ENCODE measurements around the gene SETDB1.

Gene SETDB1

DNA sequence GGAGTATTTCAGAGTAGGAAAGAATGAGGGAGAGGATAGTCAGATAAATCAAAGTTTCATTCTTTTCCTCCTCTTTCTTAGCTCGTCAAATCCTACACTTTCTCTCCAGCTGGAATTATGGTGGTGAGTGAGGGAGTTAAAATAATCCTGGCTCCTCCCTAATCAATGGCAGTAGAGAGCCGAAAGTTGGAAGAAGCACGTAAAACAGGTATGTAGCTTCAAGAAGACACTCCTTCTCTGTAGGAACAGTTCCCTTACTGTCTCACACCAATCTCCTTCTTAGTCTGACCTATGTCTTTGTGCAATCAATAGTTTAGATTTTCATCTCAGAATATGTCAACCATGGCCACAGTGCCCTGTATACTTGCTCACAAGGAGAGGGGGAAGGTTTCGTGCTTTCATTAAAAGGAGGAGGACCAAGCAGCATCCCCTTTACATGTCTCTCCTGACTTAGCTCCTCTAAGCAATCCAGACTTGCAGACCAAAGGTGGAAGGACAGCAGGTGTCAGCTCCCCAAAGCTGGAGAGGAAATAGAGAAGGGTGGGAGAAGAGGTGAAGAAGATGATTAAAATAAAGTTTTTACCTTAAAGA is 79.7 kb downstream of the SETDB1 start:
- DNase-seq (ENCODE audit: low spot score), result no peak

DNA sequence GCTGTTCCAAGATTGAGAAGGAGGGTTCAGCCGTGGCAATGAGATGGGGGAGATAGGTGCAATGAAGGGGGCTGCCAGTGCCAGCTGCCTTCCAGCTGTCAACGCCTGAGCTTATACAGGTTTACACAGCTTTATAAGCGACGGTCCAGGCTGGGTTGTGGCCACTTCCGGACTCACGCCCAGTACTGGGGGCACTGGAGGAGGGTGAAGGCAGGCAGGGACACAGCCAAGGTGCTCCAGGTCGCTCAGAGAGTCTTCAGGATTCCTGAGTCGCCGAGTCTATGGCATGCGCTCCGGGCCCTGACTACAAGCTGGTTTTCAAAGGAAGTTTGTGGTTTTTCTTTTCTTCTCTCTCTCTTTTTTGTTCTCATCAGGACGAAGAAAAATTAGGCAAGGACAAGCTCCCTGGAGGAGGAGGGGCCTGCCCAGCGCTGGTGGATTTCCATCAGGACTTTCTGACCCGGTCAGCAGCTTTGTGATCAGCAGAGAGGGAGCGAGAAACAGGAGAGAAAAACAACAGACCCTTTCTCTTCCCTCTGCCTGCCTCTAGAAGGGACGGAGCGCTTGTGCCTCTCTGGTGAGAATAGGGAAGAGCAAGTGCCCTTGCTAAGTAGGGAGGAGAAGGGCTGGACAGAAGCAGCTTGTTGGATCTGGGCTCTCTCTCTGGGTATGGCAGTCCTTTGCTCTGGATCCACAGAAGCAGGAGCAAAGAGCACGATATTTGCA is 80.3 kb downstream of the SETDB1 start, which contains the start of gene MINDY1:
Gene MINDY1, minus strand, starts transcription at position 576 of the 726 bp plus-strand sequence. CDS start 4,285 bp downstream, outside the sequence.
- DNase-seq (ENCODE audit: low spot score), result peak; percentile 84

DNA sequence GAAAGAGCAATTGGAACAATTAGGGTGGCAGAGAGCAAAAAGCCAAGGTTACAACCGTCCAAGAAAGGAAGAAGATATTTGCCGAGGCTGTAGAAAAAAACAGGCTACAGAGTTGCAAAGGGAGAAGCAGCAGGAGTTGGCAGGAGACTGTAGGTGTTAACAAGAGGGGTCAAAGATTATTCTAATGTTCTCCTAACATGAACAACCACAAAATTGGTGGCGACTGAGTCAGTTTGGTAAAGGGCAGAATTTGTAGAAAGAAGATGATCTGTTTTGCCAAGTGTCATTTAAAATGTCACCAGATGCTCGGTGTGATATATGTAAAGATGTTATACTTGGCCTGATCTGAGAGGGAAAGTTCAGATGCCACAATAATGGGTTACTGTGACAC is 81.7 kb downstream of the SETDB1 start:
- no peak for DNase-seq (ENCODE audit: low spot score)

DNA sequence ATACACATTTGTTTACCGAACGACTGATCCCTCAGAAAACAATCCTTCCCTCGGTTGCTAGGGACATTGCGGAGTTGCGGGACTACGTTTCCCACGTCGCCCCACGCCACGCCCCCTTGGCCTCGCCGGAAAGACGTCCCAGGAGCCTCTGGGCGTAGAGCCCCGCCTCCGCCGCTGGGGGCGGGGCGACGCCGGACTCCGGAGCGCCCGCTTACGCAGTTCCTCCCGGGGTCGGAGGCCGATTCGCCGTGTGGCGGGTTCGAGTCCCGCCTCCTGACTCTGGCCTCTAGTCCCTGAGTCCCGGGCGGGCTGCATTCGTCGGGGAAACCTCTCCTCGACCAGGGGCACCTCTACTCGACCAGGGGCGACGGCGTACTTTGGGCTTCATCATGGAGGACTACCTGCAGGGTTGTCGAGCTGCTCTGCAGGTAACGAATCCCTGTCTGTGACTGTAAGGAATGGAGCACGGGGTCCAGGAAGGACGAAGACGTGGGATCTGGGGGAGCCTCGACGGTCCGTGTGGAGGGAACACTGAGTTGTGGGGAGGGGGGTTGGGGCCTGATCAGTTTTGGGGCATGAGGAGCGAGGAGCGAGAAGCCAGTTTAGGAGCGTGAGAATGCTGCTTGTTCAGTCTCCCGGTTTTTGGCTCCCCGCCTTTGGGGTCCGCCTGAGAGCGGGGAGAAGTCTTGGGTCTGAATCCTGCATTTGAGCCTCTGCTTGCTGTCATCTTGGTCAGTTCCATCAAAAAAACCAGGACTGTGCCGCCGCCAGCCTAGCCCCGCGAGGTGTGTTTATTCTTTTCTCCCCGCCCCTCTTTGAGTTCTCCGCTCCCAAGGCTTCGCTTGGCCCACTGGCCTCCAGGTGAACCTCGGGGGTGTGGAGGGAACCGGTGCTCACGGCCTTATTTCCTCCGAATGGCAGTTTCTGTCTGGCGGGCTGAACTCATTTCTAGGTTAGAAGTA is 82.4 kb downstream of the SETDB1 start, which contains the start of gene PRUNE1:
Gene PRUNE1, plus strand, starts transcription at position 206 of the 962 bp plus-strand sequence. Its CDS starts 184 bp downstream, at position 390.
- DNase-seq (ENCODE audit: low spot score), result peak; percentile 98

DNA sequence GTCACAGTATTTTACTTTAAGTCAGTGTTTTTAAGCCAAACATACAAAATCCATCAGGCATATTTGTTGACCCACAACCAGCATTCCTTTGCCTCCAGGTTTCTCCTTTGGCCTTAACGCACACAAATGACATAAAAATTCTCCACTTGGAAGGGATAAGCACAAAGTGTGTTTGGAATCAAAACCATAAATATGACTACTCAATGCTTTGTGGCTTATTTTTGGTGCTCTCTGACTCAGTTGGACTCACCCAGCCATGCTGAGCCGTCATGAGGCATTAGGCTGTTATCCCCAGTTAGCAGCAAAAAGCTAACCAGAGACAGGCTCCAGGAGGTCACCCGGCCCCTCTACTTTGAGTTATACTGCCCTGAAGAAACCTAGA is 83.0 kb downstream of the SETDB1 start:
- peak; percentile 47 for DNase-seq (ENCODE audit: low spot score)

DNA sequence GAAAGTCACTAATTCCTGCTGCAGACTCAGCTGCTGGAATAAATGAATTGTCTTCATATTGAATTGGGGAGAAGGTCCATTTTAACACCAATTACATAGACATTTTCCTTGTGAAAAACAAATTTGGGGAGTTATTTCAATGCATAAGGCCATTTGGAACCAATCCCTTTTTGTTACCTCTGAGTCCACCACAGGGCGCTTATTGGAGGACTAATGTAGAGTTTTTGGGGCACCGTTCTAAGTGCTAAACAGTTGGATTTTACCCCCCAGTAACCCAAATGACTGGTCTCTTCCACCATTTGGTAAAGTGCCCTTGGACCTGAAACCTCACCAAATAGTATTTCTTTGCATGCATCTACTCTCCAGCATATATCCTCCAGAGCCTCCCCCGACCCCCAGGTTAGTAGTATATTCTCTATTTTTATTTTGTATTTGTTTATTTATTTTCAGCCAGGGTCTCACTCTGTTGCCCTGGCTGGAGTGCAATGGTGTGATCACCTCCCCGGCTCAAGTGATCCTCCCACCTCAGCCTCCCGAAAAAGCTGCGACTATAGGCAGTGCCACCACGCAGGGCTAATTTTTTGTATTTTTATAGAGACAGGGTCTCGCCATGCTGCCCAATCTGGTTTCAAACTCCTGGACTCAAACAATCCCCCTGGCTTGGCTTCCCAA is 83.6 kb downstream of the SETDB1 start:
- no peak for DNase-seq (ENCODE audit: low spot score)

DNA sequence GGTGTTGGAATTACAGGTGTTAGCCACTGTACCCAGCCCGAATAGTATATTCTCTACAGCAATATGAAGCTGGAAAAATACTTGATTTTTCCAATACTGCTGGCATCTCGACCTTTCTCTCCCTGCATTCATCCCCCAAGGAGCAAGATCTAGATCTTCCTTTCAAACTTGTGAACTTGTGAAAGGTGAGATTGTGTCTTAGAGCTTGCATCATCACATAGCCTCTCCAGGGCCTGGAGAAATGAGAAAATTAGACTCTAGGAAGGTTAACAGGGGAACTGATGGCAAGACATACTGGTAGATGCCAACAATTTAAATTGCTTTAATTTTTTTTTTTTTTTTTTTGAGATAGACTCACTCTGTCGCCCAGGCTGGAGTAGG is 84.2 kb downstream of the SETDB1 start:
- no peak for DNase-seq (ENCODE audit: low spot score)

DNA sequence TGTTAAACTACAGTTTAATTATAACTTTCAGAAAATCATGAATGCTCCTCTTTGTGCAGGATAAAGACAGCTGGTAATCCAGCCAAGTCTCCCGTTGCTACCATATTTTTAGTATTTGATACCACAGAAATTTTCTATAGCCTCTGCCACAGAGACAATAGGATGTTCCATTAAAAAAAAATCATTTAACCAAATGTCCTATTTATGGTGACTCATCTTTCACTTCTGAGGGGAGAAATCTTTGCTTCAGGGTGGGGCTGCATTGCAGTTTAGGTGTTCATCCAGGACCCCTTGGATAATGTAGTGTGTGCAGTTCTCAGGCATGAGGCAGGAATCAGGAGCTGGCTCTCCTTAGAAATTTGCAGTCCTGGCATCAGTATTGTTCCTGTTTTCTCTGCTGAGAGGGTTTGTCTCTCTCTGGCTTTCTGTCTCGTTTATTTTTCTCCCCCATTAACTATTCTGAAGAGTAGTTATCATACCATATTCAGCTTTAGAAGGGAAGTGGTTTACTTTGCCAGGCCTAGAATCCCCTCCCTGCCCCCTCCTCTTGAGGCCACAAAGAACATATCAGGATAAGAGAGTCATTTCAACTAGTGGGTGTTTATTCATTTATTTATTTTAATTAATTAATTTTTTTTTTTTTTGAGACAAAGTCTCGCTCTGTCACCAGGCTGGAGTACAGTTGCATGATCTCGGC is 85.1 kb downstream of the SETDB1 start:
- no peak for DNase-seq (ENCODE audit: low spot score)

DNA sequence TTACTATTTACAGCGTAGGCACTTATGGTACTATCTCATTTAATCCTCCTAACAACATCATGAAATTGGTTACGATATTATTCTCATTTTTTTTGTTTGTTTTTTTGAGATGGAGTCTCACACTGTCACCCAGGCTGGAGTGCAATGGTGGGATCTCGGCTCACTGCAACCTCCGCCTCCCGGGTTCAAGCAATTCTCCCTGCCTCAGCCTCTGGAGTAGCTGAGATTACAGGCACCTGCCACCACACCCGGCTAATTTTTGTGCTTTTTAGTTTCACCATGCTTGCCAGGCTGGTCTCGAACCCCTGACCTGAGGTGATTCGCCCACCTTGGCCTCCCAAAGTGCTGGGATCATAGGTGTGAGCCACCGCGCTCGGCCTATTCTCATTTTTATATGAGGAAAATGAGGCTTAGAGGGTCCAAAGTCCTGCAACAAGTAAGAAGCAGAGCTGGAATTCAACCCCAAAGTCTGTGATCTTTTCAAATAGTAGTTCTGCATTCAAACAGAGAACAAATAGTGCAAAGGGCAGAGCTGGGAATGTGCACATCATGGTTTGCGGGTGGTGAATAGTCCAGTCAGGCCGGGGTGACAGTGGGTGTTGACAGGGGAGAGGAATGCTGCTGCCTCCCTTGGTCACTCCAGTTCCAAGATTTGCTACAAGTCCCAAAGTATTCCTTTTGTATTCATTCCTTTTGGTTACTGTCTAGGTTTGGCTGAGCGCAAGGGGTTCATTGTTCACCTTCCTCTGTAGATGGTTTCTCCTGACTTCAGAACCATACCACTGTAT is 86.7 kb downstream of the SETDB1 start:
- no peak for DNase-seq (ENCODE audit: low spot score)

DNA sequence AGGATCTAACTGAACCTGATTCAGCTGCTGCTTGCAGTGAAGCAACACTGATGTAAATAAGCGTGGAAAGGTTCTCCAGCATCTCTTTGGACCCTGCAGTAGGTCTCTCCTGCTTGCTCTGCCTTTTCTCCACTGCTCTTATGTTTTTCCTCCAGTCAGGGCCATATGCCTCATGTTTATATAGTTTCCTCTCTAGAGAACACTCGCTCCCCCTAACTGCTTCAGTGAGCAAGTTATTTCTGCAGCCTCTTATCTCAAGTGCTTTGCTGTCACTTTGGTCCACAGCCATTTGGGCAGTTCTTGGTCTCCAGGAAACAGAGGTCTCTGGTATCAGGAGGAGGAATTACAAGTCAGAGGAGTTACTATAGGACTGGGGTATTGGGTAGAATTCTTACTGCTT is 87.4 kb downstream of the SETDB1 start:
- DNase-seq (ENCODE audit: low spot score), result no peak
